Tibial artery (tissue), 4 donors: Measurements from ENCODE around the gene WFIKKN1.

Experiments
- DNase-seq, 2 donors: peaks; one replicate each; pipeline ENCODE4 v3.0.0-alpha.2; 2019
- H3K27ac ChIP-seq, 2 donors: fragments of 200-600 bp; sonication (generic) in 1 of 2; 1 replicate in 1 of 2; 2 replicates in 1 of 2; pipeline ENCODE4 v1.5.1; 2018 to 2019; ENCODE audit warnings: mild to moderate bottlenecking in 1 of 2
- H3K27me3 ChIP-seq, 2 donors: fragments of 200-600 bp; sonication (generic) in 1 of 2; one replicate each; pipeline versions ENCODE4 v1.5.1 to v1.6.0; 2016 to 2019
- H3K36me3 ChIP-seq, 3 donors: fragments of 200-600 bp; sonication (generic) in 2 of 3; one replicate each; pipeline ENCODE4 v1.5.1; 2016 to 2019; ENCODE audit warnings: mild to moderate bottlenecking in 2 of 3
- H3K4me1 ChIP-seq, 4 donors: fragments of 200-600 bp; sonication (generic) in 2 of 4; 1 replicate in 3 of 4; 2 replicates in 1 of 4; pipeline ENCODE4 v1.5.1; 2016 to 2019
- H3K4me3 ChIP-seq, 2 donors: fragments of 200-600 bp; sonication (generic) in 1 of 2; 1 replicate in 1 of 2; 2 replicates in 1 of 2; pipeline ENCODE4 v1.5.1; 2018 to 2019; ENCODE audit warnings: mild to moderate bottlenecking in 2 of 2
- H3K9me3 ChIP-seq, 3 donors: fragments of 200-600 bp; sonication (generic) in 1 of 3; one replicate each; pipeline ENCODE4 v1.5.1; 2016 to 2019
- intact Hi-C: fragments of 100-400 bp; cut with DNase I; formaldehyde crosslinking; loops from one replicate; pipeline ENCODE4 v1.15.0; 2023; ENCODE audit warnings: low total_unique reads
- TF ChIP-seq, protein P1 (sequence below), 2 experiments: fragments of 200-600 bp in 1 of 2; fragments of 450-650 bp in 1 of 2; IDR thresholded peaks; one replicate each; pipeline ENCODE4 v1.5.1; 2017 to 2019; ENCODE audit warnings: antibody characterized with exemption in 2 of 2, mild to moderate bottlenecking in 1 of 2, moderate library complexity in 1 of 2

The WFIKKN1 gene

DNA sequence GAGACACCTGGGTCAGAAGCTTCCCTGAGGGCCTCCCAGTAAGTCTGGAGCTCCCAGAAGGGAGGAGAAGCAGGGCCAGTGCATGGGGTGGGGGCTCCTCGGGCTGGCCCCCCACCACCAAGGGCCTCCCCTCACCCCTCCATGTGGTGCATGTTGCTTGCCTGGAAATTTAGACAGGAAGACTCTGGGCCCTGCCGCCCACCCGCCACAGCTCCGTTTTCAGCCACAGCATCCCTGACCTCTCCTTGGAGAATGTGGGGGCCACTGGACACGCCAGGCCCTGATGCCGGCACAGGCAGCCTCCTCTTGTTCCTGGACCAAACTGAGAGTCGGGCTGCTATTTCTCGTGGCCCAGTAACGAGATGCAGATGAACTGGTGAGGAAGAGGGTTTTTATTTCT, 8.1 kb downstream of the WFIKKN1 start:
- no peak overlapping the region for H3K27ac ChIP-seq
- H3K27me3 ChIP-seq, result no peaks in the 10 kb centered on the region
- no peaks in the 10 kb centered on the region for H3K9me3 ChIP-seq
- H3K4me3 ChIP-seq, result no peak overlapping the region
- TF ChIP-seq, protein P1, sequence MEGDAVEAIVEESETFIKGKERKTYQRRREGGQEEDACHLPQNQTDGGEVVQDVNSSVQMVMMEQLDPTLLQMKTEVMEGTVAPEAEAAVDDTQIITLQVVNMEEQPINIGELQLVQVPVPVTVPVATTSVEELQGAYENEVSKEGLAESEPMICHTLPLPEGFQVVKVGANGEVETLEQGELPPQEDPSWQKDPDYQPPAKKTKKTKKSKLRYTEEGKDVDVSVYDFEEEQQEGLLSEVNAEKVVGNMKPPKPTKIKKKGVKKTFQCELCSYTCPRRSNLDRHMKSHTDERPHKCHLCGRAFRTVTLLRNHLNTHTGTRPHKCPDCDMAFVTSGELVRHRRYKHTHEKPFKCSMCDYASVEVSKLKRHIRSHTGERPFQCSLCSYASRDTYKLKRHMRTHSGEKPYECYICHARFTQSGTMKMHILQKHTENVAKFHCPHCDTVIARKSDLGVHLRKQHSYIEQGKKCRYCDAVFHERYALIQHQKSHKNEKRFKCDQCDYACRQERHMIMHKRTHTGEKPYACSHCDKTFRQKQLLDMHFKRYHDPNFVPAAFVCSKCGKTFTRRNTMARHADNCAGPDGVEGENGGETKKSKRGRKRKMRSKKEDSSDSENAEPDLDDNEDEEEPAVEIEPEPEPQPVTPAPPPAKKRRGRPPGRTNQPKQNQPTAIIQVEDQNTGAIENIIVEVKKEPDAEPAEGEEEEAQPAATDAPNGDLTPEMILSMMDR (IDR thresholded peaks at IDR 0.05), result no peak
- H3K4me1 ChIP-seq, result peaks cover 5 to 46% (median 37%) of the 10 kb centered on the region in 4 donors
- peaks cover 0 to 13% (median 7%) of the 10 kb centered on the region in 3 donors for H3K36me3 ChIP-seq
- no peak for DNase-seq
- intact Hi-C loops, result loop anchor here (10.0 kb wide), 1 partner anchor 54 kb away; no protein-coding TSS in a partner anchor

DNA sequence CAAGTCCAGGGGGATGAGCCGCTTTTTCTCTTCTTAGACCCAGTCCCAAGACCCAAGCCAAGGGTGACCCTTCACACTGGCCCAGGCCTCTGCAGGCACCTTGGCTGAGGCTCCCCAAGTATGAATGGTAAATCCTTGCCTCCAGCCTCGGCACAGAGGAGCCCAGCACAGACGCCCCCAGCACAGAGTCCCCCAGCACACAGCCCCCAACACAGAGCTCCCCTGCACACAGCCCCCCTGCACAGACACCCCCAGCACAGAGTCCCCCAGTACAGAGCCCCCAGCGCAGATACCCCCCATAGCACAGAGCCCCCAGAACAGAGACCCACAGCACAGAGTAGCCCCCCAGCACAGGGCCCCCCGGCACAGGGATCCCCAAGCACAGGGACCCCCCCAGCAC, 9.8 kb downstream of the WFIKKN1 start:
- H3K36me3 ChIP-seq, result no peaks in the 10 kb centered on the region
- H3K27ac ChIP-seq, result peak overlapping the region; percentile 75 to 81
- intact Hi-C loops, result no loop called here
- no peaks in the 10 kb centered on the region for H3K27me3 ChIP-seq
- H3K4me1 ChIP-seq, result peaks cover 5 to 37% (median 25%) of the 10 kb centered on the region in 4 donors
- no peak for DNase-seq
- no peak overlapping the region for H3K4me3 ChIP-seq
- TF ChIP-seq, protein P1 (IDR thresholded peaks at IDR 0.05), result no peak
- H3K9me3 ChIP-seq, result no peaks in the 10 kb centered on the region

DNA sequence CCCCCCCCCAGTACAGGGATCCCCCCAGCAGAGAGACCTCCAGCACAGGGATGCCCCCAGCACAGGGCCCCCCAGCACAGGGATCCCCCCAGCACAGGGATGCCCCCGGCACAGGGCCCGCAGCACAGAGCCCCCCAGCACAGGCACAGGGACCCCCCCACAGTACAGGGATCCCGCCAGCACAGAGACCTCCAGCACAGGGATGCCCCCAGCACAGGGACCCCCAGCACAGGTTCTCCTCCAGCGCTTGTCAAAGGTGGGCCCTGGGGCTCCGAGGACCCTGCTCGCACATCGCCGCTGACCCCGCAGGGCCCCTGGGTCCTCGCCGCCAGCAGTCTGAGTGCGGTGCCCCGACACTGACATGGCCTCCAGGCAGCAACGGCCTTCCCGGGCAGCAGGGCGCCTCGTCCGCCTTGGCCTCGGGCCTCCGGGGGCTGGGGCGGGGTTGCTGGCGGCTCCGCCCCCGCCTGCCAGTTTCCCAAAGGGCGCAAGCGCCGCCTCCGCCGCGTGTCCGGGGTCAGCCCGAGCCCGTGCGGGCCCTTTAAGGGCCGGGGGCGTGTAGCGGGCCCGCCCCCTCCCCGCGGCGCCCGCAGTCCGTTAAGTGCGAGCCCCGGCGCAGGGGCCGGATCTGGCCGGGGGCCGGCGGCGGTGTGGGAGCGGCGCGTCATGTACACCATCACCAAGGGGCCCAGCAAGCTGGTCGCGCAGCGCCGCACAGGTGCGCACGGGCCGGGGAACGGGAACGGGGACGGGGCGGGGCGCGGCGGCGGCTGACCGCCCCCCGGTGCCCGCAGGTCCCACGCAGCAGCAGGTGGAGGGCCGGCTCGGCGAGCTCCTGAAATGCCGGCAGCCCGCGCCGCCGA, 10.8 kb downstream of the WFIKKN1 start, which contains the start of gene MCRIP2:
MCRIP2 (plus strand) TSS at position 503 of the 863 bp plus-strand sequence; CDS start at position 667, 164 bp downstream.
- H3K9me3 ChIP-seq, result no peaks in the 10 kb centered on the region
- peaks cover 5 to 44% (median 23%) of the 10 kb centered on the region in 4 donors for H3K4me1 ChIP-seq
- H3K36me3 ChIP-seq, result no peaks in the 10 kb centered on the region
- H3K27me3 ChIP-seq, result no peaks in the 10 kb centered on the region
- intact Hi-C loops, result no loop called here
- H3K4me3 ChIP-seq, result peak within 1 kb of the TSS; percentile 67 to 91
- TF ChIP-seq, protein P1 (IDR thresholded peaks at IDR 0.05), result no peak
- peak within 1 kb of the TSS; percentile 75 to 81 for H3K27ac ChIP-seq
- DNase-seq, result peak; percentile 76 to 91

DNA sequence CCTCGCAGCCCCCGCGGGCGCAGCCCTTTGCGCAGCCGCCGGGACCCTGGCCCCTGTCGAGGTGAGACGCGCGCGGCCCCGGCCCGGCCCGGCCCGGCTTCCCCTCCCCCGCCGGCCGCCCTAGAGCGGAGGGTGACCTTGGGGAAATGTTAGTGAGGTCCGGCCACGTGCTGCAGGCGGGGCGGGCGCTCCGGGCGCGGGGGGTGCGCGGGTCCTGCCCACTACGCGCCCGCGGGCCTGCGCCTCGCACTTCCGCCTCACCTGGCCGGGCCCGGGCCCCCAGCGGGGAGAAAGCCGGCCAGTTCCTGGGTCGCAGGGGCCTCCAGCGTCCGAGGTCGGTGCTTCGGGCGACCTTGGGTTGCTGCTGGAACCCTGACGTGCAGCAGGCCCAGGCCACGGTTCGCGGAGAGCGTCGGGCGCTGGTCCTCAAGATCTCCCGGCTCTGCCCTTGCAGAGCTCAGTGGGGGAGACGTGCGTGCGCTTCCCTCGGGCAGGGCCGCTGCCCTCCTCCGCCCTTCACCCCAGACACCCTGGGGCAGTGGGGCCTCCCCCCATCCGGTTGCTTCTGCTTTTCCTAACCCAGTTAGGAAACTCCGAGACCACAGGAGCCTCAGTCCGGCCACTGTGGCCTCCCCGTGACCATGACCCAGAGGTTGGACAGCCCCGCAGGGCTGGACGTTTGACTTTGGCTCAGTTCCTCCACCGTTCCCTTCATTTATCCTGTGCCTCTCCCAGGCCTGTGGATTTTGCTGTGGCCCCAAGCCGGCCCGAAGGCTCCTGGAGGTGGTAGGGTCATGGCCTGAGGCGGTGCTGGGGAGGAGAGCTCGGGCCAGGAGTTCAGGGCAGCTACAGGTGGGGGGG, 11.6 kb downstream of the WFIKKN1 start:
- H3K4me3 ChIP-seq, result peak overlapping the region; percentile 67 to 91
- no peaks in the 10 kb centered on the region for H3K36me3 ChIP-seq
- H3K9me3 ChIP-seq, result no peaks in the 10 kb centered on the region
- TF ChIP-seq, protein P1 (IDR thresholded peaks at IDR 0.05), result no peak
- no peaks in the 10 kb centered on the region for H3K27me3 ChIP-seq
- peak overlapping the region; percentile 75 to 81 for H3K27ac ChIP-seq
- DNase-seq, result no peak
- intact Hi-C loops, result no loop called here
- H3K4me1 ChIP-seq, result peaks cover 5 to 49% (median 22%) of the 10 kb centered on the region in 4 donors

DNA sequence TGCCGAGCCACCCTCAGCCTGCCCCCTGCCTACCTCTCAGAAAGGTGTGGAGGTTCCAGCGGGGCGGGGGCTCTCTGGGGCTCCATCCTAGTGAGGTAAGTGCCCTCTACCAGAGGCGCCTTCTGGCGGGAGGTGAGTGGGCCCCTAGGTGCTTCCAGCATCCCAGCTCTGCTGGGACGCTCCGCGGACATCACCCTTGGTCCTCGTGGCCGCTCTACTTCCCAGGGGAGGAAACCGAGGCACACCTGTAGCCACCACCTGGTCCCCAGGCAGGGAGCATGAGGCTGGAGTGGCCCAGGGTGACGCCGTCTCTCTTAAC, 12.2 kb downstream of the WFIKKN1 start:
- H3K27ac ChIP-seq, result peak overlapping the region; percentile 75 to 81
- intact Hi-C loops, result no loop called here
- peaks cover 5 to 49% (median 24%) of the 10 kb centered on the region in 4 donors for H3K4me1 ChIP-seq
- no peak for DNase-seq
- peak overlapping the region in 1 of 2 donors; percentile 91 for H3K4me3 ChIP-seq
- no peaks in the 10 kb centered on the region for H3K27me3 ChIP-seq
- TF ChIP-seq, protein P1 (IDR thresholded peaks at IDR 0.05), result no peak
- no peaks in the 10 kb centered on the region for H3K36me3 ChIP-seq
- H3K9me3 ChIP-seq, result no peaks in the 10 kb centered on the region
